Measurements from ENCODE around the gene ARL15.
A peak's percentile ranks its signal among the peaks of the same experiment; 100 is the strongest.

The ARL15 gene

GRCh38 chr5:54197018-54197417 lies 113.4 kb downstream of the ARL15 start:
- no peak for DNase-seq

- DNase-seq = no peak
Observed at GRCh38 chr5:54195701-54196100, 114.7 kb downstream of the ARL15 start.

- no peak for DNase-seq
Observed at GRCh38 chr5:54194318-54194717, 116.1 kb downstream of the ARL15 start.

- DNase-seq = no peak
Observed at GRCh38 chr5:54187694-54188093, 122.7 kb downstream of the ARL15 start.

GRCh38 chr5:54186912-54187445 lies 123.4 kb downstream of the ARL15 start:
- DNase-seq = no peak

GRCh38 chr5:54186108-54186507 lies 124.3 kb downstream of the ARL15 start:
- DNase-seq = peak; percentile 20

- DNase-seq = no peak
Observed at GRCh38 chr5:54184806-54185205, 125.6 kb downstream of the ARL15 start.

- DNase-seq = peak; percentile 48
Observed at GRCh38 chr5:54180630-54181031, 129.7 kb downstream of the ARL15 start.

- DNase-seq = no peak
Observed at GRCh38 chr5:54178991-54179390, 131.4 kb downstream of the ARL15 start.

GRCh38 chr5:54178207-54178606 lies 132.2 kb downstream of the ARL15 start:
- no peak for DNase-seq

GRCh38 chr5:54177058-54177457 lies 133.3 kb downstream of the ARL15 start:
- DNase-seq = no peak

- DNase-seq = peak; percentile 75
Observed at GRCh38 chr5:54176066-54176830, 134.1 kb downstream of the ARL15 start.

GRCh38 chr5:54173251-54173650 lies 137.1 kb downstream of the ARL15 start:
- DNase-seq = no peak

GRCh38 chr5:54171645-54172384 lies 138.6 kb downstream of the ARL15 start:
- DNase-seq = peak; percentile 38

GRCh38 chr5:54165687-54166086 lies 144.7 kb downstream of the ARL15 start:
- DNase-seq = no peak

- no peak for DNase-seq
Observed at GRCh38 chr5:54162184-54162583, 148.2 kb downstream of the ARL15 start.

- DNase-seq = no peak
Observed at GRCh38 chr5:54160329-54160728, 150.0 kb downstream of the ARL15 start.

GRCh38 chr5:54159893-54160195 lies 150.5 kb downstream of the ARL15 start:
- DNase-seq = peak; percentile 65

GRCh38 chr5:54159153-54159892 lies 151.1 kb downstream of the ARL15 start:
- DNase-seq = peak; percentile 41

- no peak for DNase-seq
Observed at GRCh38 chr5:54156577-54156976, 153.8 kb downstream of the ARL15 start.

GRCh38 chr5:54150841-54151240 lies 159.5 kb downstream of the ARL15 start:
- DNase-seq = no peak

- DNase-seq = no peak
Observed at GRCh38 chr5:54148858-54149257, 161.5 kb downstream of the ARL15 start.

- peak; percentile 34 for DNase-seq
Observed at GRCh38 chr5:54148067-54148845, 162.1 kb downstream of the ARL15 start.

Data from fibroblast of upper back skin (primary cell).